Muscle of leg (tissue), 11 donors: ENCODE measurements around the gene STK40. TPM values are rescaled to one million over a fixed set of nuclear protein-coding genes. Genes with fewer than 3 reads are reported as not detected.
A peak's percentile ranks its signal among the peaks of the same experiment; 100 is the strongest.

ENCODE experiments used
- DNase-seq: peaks from one replicate; pipeline ENCODE4 v3.0.0; 2013
- H3K27ac ChIP-seq: one replicate; pipeline ENCODE4 v1.5.1; 2013; ENCODE audit warnings: mild to moderate bottlenecking, low read length, control low read depth
- H3K27me3 ChIP-seq: one replicate; pipeline ENCODE4 v1.6.1; 2013; ENCODE audit warnings: low read length; ENCODE audit not compliant: control insufficient read depth, insufficient read depth
- H3K36me3 ChIP-seq: one replicate; pipeline ENCODE4 v1.6.1; 2013; ENCODE audit warnings: low read length; ENCODE audit not compliant: control insufficient read depth, insufficient read depth
- H3K4me1 ChIP-seq: one replicate; pipeline ENCODE4 v1.6.1; 2013; ENCODE audit warnings: low read length; ENCODE audit not compliant: control insufficient read depth, insufficient read depth
- H3K4me3 ChIP-seq: one replicate; pipeline ENCODE4 v1.5.1; 2013; ENCODE audit warnings: low read length, control low read depth
- H3K9me3 ChIP-seq: replicated peaks from 2 replicates; pipeline ENCODE4 v1.6.1; 2013; ENCODE audit warnings: low read depth, low read length; ENCODE audit not compliant: control insufficient read depth
- WGBS: methylation state at CpG from one replicate; pipeline ENCODE4 v1.1.5; 2013; ENCODE audit warnings: missing lambda C conversion rate; ENCODE audit not compliant: insufficient coverage; 5-methylcytosine and 5-hydroxymethylcytosine counted together
- polyA plus RNA-seq, 8 donors: library from polyadenylated mRNA; unstranded; fragments of 120-200 nt; gene quantifications; one replicate each; pipeline versions ENCODE4 v1.2.1 to v1.2.3, GENCODE V29; 2013; ENCODE audit warnings: inconsistent platforms in 1 of 8, low replicate concordance in 1 of 8; ENCODE audit not compliant: insufficient read length in 8 of 8, insufficient read depth in 1 of 8
- total RNA-seq: library from RNA; stranded (reverse); fragments of 120-200 nt; gene quantifications from one replicate; pipeline ENCODE4 v1.2.4, GENCODE V29; 2013

STK40 gene
- total and polyA plus RNA-seq, 9 donors: 12.3 to 33.1 (median 25.2) TPM

DNA sequence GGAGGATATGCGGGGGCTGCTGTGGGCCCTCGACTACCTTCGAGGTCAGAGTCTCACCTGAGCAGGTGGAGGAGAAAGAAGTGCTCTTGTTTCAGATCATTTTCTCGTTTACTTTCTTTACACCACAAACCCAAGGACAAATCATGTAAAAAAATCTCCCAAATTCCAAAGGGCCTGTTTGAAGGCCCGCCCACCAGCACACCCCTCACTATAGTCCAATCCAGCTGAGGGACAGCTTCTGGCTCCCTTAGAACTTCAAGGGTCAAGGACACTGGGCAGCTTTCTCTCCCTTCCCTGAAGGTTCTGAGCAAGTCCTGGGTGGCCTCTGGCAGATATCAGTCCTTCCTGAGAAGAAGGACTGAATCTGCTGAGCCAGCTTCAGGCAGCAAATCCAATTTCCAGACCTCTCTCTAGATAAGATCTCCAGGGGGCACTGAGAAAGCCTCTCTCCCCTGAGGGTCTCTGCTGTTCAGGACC, 5.5 kb downstream of the STK40 start:
- Histone ChIP-seq H3K9me3 (no peaks in the 10 kb centered on the region), H3K27ac (no peak overlapping the region), H3K4me3 (no peak overlapping the region), H3K27me3 (no peaks in the 10 kb centered on the region), H3K4me1 (peaks cover 21% of the 10 kb centered on the region), H3K36me3 (peaks cover 8% of the 10 kb centered on the region)
- no peak for DNase-seq
- WGBS: 88% methylated on average over 1 of the region's 5 CpGs

DNA sequence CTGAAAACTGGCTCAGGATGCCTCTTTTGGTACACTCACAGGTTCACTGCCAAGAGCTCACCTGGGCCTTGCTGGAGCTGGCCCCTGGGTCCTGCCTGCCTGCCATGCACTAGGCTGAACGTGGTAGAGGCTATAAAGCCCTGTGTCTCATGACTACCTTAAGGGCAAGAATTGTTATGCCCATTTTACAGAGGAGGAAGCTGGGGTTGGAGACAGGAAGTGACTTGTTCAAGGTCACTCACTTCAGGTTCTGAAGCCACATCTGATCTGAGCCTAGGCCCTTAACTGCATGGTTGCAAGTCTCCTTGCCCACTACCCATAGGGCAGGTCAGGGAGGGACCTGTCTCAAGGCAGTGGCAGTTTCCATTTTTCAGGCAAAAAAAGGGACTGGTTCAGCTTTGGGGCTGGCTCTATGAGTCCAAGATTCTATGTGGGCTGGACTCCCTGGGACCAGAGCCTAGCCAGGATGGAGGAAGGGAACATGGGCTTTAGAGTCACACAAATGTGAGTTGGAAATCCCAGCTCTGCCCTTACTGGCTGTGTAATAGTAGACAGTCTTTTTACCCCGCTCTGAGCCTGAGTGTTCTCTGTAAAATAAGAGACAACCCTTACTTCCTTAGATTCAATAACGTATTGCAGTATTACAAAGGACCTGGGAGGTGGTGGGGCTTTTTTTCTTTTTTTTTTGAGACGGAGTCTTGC, 7.8 kb downstream of the STK40 start:
- DNase-seq: peak; percentile 55
- Histone ChIP-seq H3K4me1 (peaks cover 34% of the 10 kb centered on the region), H3K36me3 (peaks cover 8% of the 10 kb centered on the region), H3K27ac (peak overlapping the region; percentile 25), H3K27me3 (no peaks in the 10 kb centered on the region), H3K4me3 (no peak overlapping the region), H3K9me3 (no peaks in the 10 kb centered on the region)
- WGBS: 75% methylated on average over 1 of the region's 4 CpGs

DNA sequence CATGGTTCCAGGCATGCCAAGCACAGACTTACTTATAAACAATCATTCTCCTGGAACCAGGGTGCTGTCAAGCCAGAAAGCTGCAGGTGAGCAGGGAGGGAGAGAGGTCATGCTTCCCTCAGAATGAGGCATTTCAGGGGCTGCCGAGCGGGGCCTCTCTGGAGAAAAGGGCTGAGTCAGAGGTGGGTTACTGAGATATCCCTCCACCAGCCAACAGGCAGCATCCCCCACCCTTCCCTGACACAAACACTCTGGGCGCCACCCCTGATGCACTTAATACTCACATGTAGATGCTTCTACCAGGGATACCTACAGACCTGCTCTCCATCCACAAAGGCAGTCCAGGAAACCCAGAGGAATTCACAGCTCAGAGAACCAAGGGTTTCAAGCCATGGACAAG, 13.1 kb downstream of the STK40 start:
- no peak overlapping the region for H3K4me3 ChIP-seq
- H3K36me3 ChIP-seq: peaks cover 7% of the 10 kb centered on the region
- DNase-seq: no peak
- peaks cover 45% of the 10 kb centered on the region for H3K4me1 ChIP-seq
- no peaks in the 10 kb centered on the region for H3K9me3 ChIP-seq
- H3K27me3 ChIP-seq: no peaks in the 10 kb centered on the region
- peak overlapping the region; percentile 94 for H3K27ac ChIP-seq
- 100% methylated on average over 1 of the region's 3 CpGs for WGBS

- Histone ChIP-seq H3K27ac (no peak overlapping the region), H3K27me3 (no peaks in the 10 kb centered on the region), H3K9me3 (no peaks in the 10 kb centered on the region), H3K4me1 (peaks cover 47% of the 10 kb centered on the region), H3K36me3 (peaks cover 12% of the 10 kb centered on the region), H3K4me3 (no peak overlapping the region)
- DNase-seq: peak; percentile 80
- WGBS: 78% methylated on average over 6 of the region's 7 CpGs
Measured at GRCh38 chr1:36369061-36369861, 16.5 kb downstream of the STK40 start.

- H3K4me1 ChIP-seq: peaks cover 32% of the 10 kb centered on the region
- no CpG with 5 or more reads among the region's 4 CpGs for WGBS
Measured at GRCh38 chr1:36367798-36368197, 17.9 kb downstream of the STK40 start.

GRCh38 chr1:36367066-36367465, 18.7 kb downstream of the STK40 start:
- Histone ChIP-seq H3K27ac (no peak overlapping the region), H3K36me3 (peaks cover 22% of the 10 kb centered on the region), H3K4me1 (peaks cover 27% of the 10 kb centered on the region), H3K9me3 (no peaks in the 10 kb centered on the region), H3K4me3 (no peak overlapping the region), H3K27me3 (no peaks in the 10 kb centered on the region)
- DNase-seq: no peak
- WGBS: 84% methylated on average over 3 of the region's 5 CpGs

More at GRCh38 chr1:36367798-36368197, 17.9 kb downstream of the STK40 start:
- Histone ChIP-seq H3K27ac (no peak overlapping the region), H3K27me3 (no peaks in the 10 kb centered on the region), H3K36me3 (peaks cover 15% of the 10 kb centered on the region), H3K4me3 (no peak overlapping the region), H3K9me3 (no peaks in the 10 kb centered on the region)
- no peak for DNase-seq

DNA sequence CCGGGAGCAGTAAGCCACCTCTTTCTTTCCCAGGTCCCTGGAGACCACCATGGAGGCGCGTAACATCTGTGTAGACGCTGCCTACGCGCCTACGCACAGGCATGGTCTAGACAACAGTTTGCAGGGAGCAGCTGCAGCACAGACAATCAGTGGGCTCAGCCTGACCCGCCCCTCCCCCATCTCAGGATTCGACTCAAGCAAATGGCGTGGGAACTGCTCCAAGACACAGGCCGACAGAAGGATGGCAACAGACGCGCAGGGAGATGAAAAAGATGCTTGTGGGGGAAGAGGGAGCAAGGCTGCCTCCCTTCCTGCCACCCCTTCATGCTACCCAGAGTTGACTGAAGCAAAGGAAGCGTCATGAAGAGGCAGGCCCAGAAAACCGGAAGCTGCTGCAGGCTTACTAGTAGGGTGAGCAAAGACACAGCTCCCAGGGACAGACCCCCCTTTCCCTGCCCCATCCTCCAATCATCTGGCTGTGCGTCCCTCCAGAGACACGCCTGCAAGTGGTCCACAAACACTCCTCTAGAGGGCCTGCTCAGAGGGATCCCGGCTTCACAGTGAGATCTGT, 19.5 kb downstream of the STK40 start:
- Histone ChIP-seq H3K4me3 (no peak overlapping the region), H3K9me3 (no peaks in the 10 kb centered on the region), H3K4me1 (peaks cover 27% of the 10 kb centered on the region), H3K36me3 (peaks cover 29% of the 10 kb centered on the region), H3K27me3 (no peaks in the 10 kb centered on the region), H3K27ac (peak overlapping the region; percentile 76)
- 14% methylated on average over 15 of the region's 18 CpGs for WGBS
- peak; percentile 83 for DNase-seq

DNA sequence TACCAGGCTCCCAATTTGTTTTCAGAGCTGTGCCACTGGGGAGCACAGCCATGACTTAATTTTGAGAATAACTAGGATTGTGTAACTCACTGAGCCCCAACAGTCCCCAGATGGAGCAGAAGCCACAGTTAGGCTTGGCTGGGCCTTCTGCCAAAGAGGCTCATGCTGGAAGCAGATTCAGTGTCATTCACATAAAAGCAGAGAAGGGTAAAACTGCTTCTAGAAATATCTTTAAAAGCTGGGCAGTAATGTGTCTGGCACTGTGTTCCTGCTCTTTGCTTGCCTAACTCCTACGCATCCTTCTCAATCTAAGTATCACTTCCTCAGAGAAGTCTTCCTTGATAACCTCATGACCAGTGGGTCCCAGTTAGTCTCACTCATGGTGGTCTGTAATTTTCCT, 20.3 kb downstream of the STK40 start:
- H3K9me3 ChIP-seq: no peaks in the 10 kb centered on the region
- no peaks in the 10 kb centered on the region for H3K27me3 ChIP-seq
- WGBS: no CpG with 5 or more reads among the region's 1 CpG
- H3K36me3 ChIP-seq: peaks cover 35% of the 10 kb centered on the region
- no peak overlapping the region for H3K4me3 ChIP-seq
- peak; percentile 62 for DNase-seq
- peak overlapping the region; percentile 76 for H3K27ac ChIP-seq
- H3K4me1 ChIP-seq: peaks cover 27% of the 10 kb centered on the region

GRCh38 chr1:36359911-36360550, 25.7 kb downstream of the STK40 start:
- no peak overlapping the region for H3K27ac ChIP-seq
- peaks cover 9% of the 10 kb centered on the region for H3K4me1 ChIP-seq
- no peak for DNase-seq
- H3K27me3 ChIP-seq: no peaks in the 10 kb centered on the region
- H3K4me3 ChIP-seq: no peak overlapping the region
- H3K9me3 ChIP-seq: no peaks in the 10 kb centered on the region
- WGBS: 65% methylated on average over 2 of the region's 6 CpGs
- peaks cover 67% of the 10 kb centered on the region for H3K36me3 ChIP-seq

DNA sequence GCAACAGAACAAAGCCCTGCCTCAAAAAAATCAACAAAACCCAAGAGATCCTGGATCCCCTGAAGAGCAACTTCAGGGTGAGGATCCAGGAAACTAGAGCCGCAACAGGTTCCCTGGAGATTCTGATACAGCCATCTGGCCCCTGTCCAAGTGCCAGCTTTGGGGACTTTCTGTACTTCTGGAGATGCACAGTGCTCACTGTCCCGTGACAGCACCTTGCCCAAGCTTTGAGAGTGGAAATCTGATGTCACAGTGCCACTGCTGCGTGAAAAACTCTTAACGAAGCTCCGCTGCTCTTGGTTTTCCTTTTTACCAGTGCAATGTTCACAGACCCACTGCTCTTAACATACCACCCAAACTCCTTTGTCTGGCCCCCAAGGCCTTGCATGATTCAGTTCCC, 26.3 kb downstream of the STK40 start:
- WGBS: 92% methylated on average over 5 of the region's 5 CpGs
- no peaks in the 10 kb centered on the region for H3K27me3 ChIP-seq
- H3K9me3 ChIP-seq: no peaks in the 10 kb centered on the region
- H3K36me3 ChIP-seq: peaks cover 74% of the 10 kb centered on the region
- DNase-seq: no peak
- no peak overlapping the region for H3K27ac ChIP-seq
- no peak overlapping the region for H3K4me3 ChIP-seq
- peaks cover 8% of the 10 kb centered on the region for H3K4me1 ChIP-seq
